H1 (cell line): ENCODE results near the gene WHAMM. TPM values are rescaled to one million over a fixed set of nuclear protein-coding genes. Genes with fewer than 3 reads are reported as not detected.

Experiments
- CTCF ChIA-PET: fragments of 300-600 bp; sonication (Branson Sonifier 250); formaldehyde crosslinking; loops from one replicate; lab custom pipeline; 2021; ENCODE audit not compliant: partially characterized antibody; lab: Charles Lee
- POLR2A ChIA-PET: fragments of 300-600 bp; sonication (Branson Sonifier 250); formaldehyde crosslinking; loops from one replicate; lab custom pipeline; 2021; ENCODE audit warnings: inconsistent platforms; ENCODE audit not compliant: partially characterized antibody; lab: Charles Lee
- DNase-seq, 2 experiments: peaks; one replicate each; pipeline versions ENCODE4 v3.0.0 to v3.0.0-alpha.2; 2010 to 2022; ENCODE audit warnings: low spot score in 2 of 2, low read depth in 1 of 2, mixed read lengths in 1 of 2
- FAIRE-seq: peaks from 2 replicates; lab custom pipeline; 2011; peaks lifted over from hg19 to GRCh38; lab: Jason Lieb, UNC
- H2AFZ ChIP-seq: 2 replicates; pipeline ENCODE4 v1.8.1; 2012; ENCODE audit warnings: low read length, inconsistent platforms
- H2AK5ac ChIP-seq: 2 replicates; pipeline ENCODE4 v1.6.1; 2013; ENCODE audit warnings: low read depth, low read length
- H2BK120ac ChIP-seq: replicated peaks from 2 replicates; pipeline ENCODE3; 2013; ENCODE audit warnings: low read depth, low read length, inconsistent platforms
- H2BK12ac ChIP-seq: 2 replicates; pipeline ENCODE4 v1.6.1; 2013; ENCODE audit warnings: low read depth, low read length
- H2BK15ac ChIP-seq: 2 replicates; pipeline ENCODE4 v1.6.1; 2013; ENCODE audit warnings: low read length
- H2BK20ac ChIP-seq: 2 replicates; pipeline ENCODE4 v1.6.1; 2013; ENCODE audit warnings: low read length
- H2BK5ac ChIP-seq: 2 replicates; pipeline ENCODE4 v1.6.1; 2013; ENCODE audit warnings: low read depth, low read length
- H3K14ac ChIP-seq: 2 replicates; pipeline ENCODE4 v1.6.1; 2013; ENCODE audit warnings: inconsistent platforms; ENCODE audit not compliant: insufficient read length
- H3K18ac ChIP-seq: 2 replicates; pipeline ENCODE4 v1.6.1; 2013; ENCODE audit warnings: low read length; ENCODE audit errors: extremely low read depth
- H3K23ac ChIP-seq: 2 replicates; pipeline ENCODE4 v1.6.1; 2013; ENCODE audit warnings: inconsistent platforms; ENCODE audit not compliant: insufficient read length
- H3K23me2 ChIP-seq: 2 replicates; pipeline ENCODE4 v1.6.1; 2013; ENCODE audit warnings: low read depth, low read length
- H3K27ac ChIP-seq: 2 replicates; pipeline ENCODE4 v1.6.1; 2011; ENCODE audit warnings: low read depth, low read length, inconsistent platforms
- H3K27me3 ChIP-seq, 4 experiments: replicated peaks in 1 of 4; 1 replicate in 1 of 4; 2 replicates in 3 of 4; pipeline versions ENCODE4 v1.6.1 to v1.8.1; 2011 to 2013; ENCODE audit warnings: low read length in 3 of 4, mild to moderate bottlenecking in 3 of 4, inconsistent platforms in 2 of 4, mixed read lengths in 2 of 4, moderate library complexity in 1 of 4; ENCODE audit not compliant: control insufficient read depth in 3 of 4, insufficient read depth in 3 of 4; ENCODE audit errors: extremely low read depth in 1 of 4
- H3K36me3 ChIP-seq, 4 experiments: 2 replicates each; pipeline versions ENCODE4 v1.6.1 to v1.8.1; 2011 to 2013; ENCODE audit warnings: mild to moderate bottlenecking in 4 of 4, low read length in 3 of 4, moderate library complexity in 2 of 4, control low read depth in 1 of 4, inconsistent platforms in 1 of 4; ENCODE audit not compliant: insufficient read depth in 4 of 4, control insufficient read depth in 2 of 4
- H3K4ac ChIP-seq: replicated peaks from 2 replicates; pipeline ENCODE3; 2013; ENCODE audit warnings: low read length, low read depth, mixed read lengths, inconsistent platforms; ENCODE audit not compliant: insufficient read length
- H3K4me1 ChIP-seq, 4 experiments: replicated peaks in 1 of 4; 1 replicate in 1 of 4; 2 replicates in 3 of 4; pipeline versions ENCODE4 v1.6.1 to v1.8.1; 2011 to 2013; ENCODE audit warnings: low read length in 3 of 4, inconsistent platforms in 2 of 4, mixed read lengths in 1 of 4; ENCODE audit not compliant: insufficient read depth in 4 of 4, control insufficient read depth in 3 of 4
- H3K4me2 ChIP-seq, 2 experiments: 2 replicates each; pipeline versions ENCODE4 v1.6.1 to v1.8.1; 2011 to 2013; ENCODE audit warnings: low read depth in 2 of 2, low read length in 2 of 2, control low read depth in 1 of 2, inconsistent platforms in 1 of 2, mild to moderate bottlenecking in 1 of 2; ENCODE audit not compliant: insufficient read depth in 1 of 2
- H3K4me3 ChIP-seq, 4 experiments: fragments of 200-600, 300-600 bp in 1 of 4; sonication (generic), shearing (Covaris generic), sonication (Bioruptor Twin) in 1 of 4; 2 replicates each; pipeline versions ENCODE4 v1.5.1 to v1.8.1; 2011 to 2016; ENCODE audit warnings: low read length in 4 of 4, low read depth in 3 of 4, control low read depth in 2 of 4, inconsistent platforms in 2 of 4, mild to moderate bottlenecking in 2 of 4, mixed read lengths in 1 of 4, moderate library complexity in 1 of 4; ENCODE audit not compliant: insufficient read depth in 2 of 4; ENCODE audit errors: extremely low read depth in 1 of 4
- H3K56ac ChIP-seq: replicated peaks from 2 replicates; pipeline ENCODE3; 2013; ENCODE audit warnings: low read depth, mild to moderate bottlenecking, mixed read lengths, low read length, inconsistent platforms; ENCODE audit not compliant: insufficient read length
- H3K79me1 ChIP-seq: 2 replicates; pipeline ENCODE4 v1.6.1; 2013; ENCODE audit warnings: low read depth, low read length, control low read depth
- H3K79me2 ChIP-seq, 2 experiments: 2 replicates each; pipeline versions ENCODE4 v1.6.1 to v1.8.1; 2012 to 2013; ENCODE audit warnings: low read length in 2 of 2, mild to moderate bottlenecking in 2 of 2, inconsistent platforms in 1 of 2; ENCODE audit not compliant: insufficient read depth in 2 of 2, control insufficient read depth in 1 of 2
- H3K9ac ChIP-seq, 4 experiments: replicated peaks in 1 of 4; 1 replicate in 1 of 4; 2 replicates in 3 of 4; pipeline versions ENCODE4 v1.6.1 to v1.8.1; 2011 to 2013; ENCODE audit warnings: low read depth in 3 of 4, low read length in 3 of 4, control low read depth in 2 of 4, mild to moderate bottlenecking in 2 of 4, moderate library complexity in 2 of 4, inconsistent platforms in 1 of 4; ENCODE audit errors: extremely low read depth in 1 of 4
- H3K9me3 ChIP-seq, 2 experiments: 2 replicates each; pipeline versions ENCODE4 v1.6.1 to v1.8.1; 2012 to 2013; ENCODE audit warnings: mild to moderate bottlenecking in 2 of 2, moderate library complexity in 2 of 2, control low read depth in 1 of 2, inconsistent platforms in 1 of 2, low read depth in 1 of 2, low read length in 1 of 2, mixed read lengths in 1 of 2; ENCODE audit not compliant: insufficient read depth in 2 of 2
- H4K20me1 ChIP-seq, 2 experiments: replicated peaks in 1 of 2; 2 replicates each; pipeline versions ENCODE3 to v1.8.1; 2011 to 2013; ENCODE audit warnings: inconsistent platforms in 2 of 2, low read length in 2 of 2, mild to moderate bottlenecking in 1 of 2; ENCODE audit not compliant: insufficient read depth in 2 of 2, control insufficient read depth in 1 of 2
- H4K5ac ChIP-seq: 2 replicates; pipeline ENCODE4 v1.6.1; 2013; ENCODE audit warnings: low read length, low read depth, mixed read lengths, inconsistent platforms; ENCODE audit not compliant: insufficient read length
- H4K8ac ChIP-seq: 2 replicates; pipeline ENCODE4 v1.8.0; 2013; ENCODE audit warnings: mild to moderate bottlenecking, moderate library complexity, low read length, inconsistent platforms; ENCODE audit not compliant: insufficient read depth; ENCODE audit errors: extremely low read depth
- H4K91ac ChIP-seq: replicated peaks from 2 replicates; pipeline ENCODE3; 2013; ENCODE audit warnings: low read length, mixed read lengths, inconsistent platforms; ENCODE audit not compliant: insufficient read length
- E2F6 ChIP-seq: IDR thresholded peaks from 2 replicates; pipeline ENCODE4 v1.6.1; 2012; ENCODE audit warnings: inconsistent platforms
- FOSL1 ChIP-seq: IDR thresholded peaks from 2 replicates; pipeline ENCODE4 v1.6.1; 2011; ENCODE audit warnings: mild to moderate bottlenecking, low read depth, low read length, moderate library complexity; ENCODE audit not compliant: insufficient read depth
- JUND ChIP-seq: IDR thresholded peaks from 2 replicates; pipeline ENCODE4 v1.6.1; 2011; ENCODE audit warnings: mild to moderate bottlenecking, improper control_type of control experiment, low read length
- POLR2AphosphoS5 ChIP-seq: IDR thresholded peaks from 2 replicates; pipeline ENCODE4 v1.6.1; 2011; ENCODE audit warnings: low read depth, low read length
- RFX5 ChIP-seq: IDR thresholded peaks from 2 replicates; pipeline ENCODE4 v1.6.1; 2011; ENCODE audit warnings: low read depth, low read length, improper control_type of control experiment, borderline replicate concordance
- SIX5 ChIP-seq: IDR thresholded peaks from 2 replicates; pipeline ENCODE4 v1.6.1; 2011; ENCODE audit warnings: mild to moderate bottlenecking, low read depth, low read length
- SP2 ChIP-seq: IDR thresholded peaks from 2 replicates; pipeline ENCODE4 v1.6.1; 2012; ENCODE audit warnings: mild to moderate bottlenecking, low read length, inconsistent platforms
- TAF7 ChIP-seq: optimal IDR thresholded peaks from 2 replicates; pipeline ENCODE3; 2011; ENCODE audit warnings: low read depth, mild to moderate bottlenecking, inconsistent platforms, low read length, moderate library complexity, borderline replicate concordance
- WGBS, 2 experiments: shearing (Covaris generic) in 1 of 2; methylation state at CpG; one replicate each; pipeline versions ENCODE4 v1.1.6 to v1.1.7; 2013 to 2015; ENCODE audit warnings: low lambda C conversion rate in 2 of 2, mixed read lengths in 2 of 2, inconsistent platforms in 1 of 2, low coverage in 1 of 2, missing lambda C conversion rate in 1 of 2; ENCODE audit not compliant: insufficient replicate concordance in 2 of 2, insufficient coverage in 1 of 2, insufficient read length in 1 of 2; ENCODE audit errors: extremely low coverage in 1 of 2, missing lambda C conversion rate in 1 of 2; 5-methylcytosine and 5-hydroxymethylcytosine counted together
- polyA plus RNA-seq, 7 experiments: library from polyadenylated mRNA; depleted of rRNA in 3 of 7; stranded (reverse) in 5 of 7; unstranded in 2 of 7; fragments of >200 nt in 5 of 7; fragments of 200-250 nt in 2 of 7; gene quantifications; 1 replicate in 5 of 7; 2 replicates in 1 of 7; 4 replicates in 1 of 7; pipeline versions ENCODE4 v1.2.1 to v1.2.3, GENCODE V29; 2011 to 2013; ENCODE audit warnings: missing spikeins in 2 of 7, mixed read lengths in 2 of 7
- total RNA-seq: library from RNA; stranded (reverse); fragmentation: NEBNext Ultra II Directional; extraction: Animal tissue kit (Norgen Biotek cat#: 25700); gene quantifications from 2 replicates; pipeline ENCODE4 v1.2.1, GENCODE V29; 2021

The WHAMM gene
- total and polyA plus RNA-seq, 2 of the 8 experiments (the other 6 are each of a cell fraction or from before 2014, with no cell fraction given), result 1.1 to 3.3 TPM

GRCh38 chr15:82764117-82764490 lies 45.3 kb upstream of the WHAMM start:
- no peak overlapping the region for H3K4me2 ChIP-seq
- H2BK5ac ChIP-seq, result no peak overlapping the region
- H4K20me1 ChIP-seq, result no peaks in the 10 kb centered on the region
- H2BK12ac ChIP-seq, result no peak overlapping the region
- no peak for TF ChIP-seq SP2
- no peak for TF ChIP-seq SIX5
- TF ChIP-seq E2F6, result no peak
- TF ChIP-seq FOSL1, result no peak
- no peak for TF ChIP-seq RFX5
- no peak for TF ChIP-seq POLR2AphosphoS5
- no peak for TF ChIP-seq JUND
- TF ChIP-seq TAF7, result no peak
- H2AFZ ChIP-seq, result no peak overlapping the region
- H4K8ac ChIP-seq, result no peak overlapping the region
- H3K36me3 ChIP-seq, result 0 out of 8 replicates have a peak, but pooled peaks cover 0 to 2% (median 0%) of the 10 kb centered on the region in 4 experiments
- H3K9me3 ChIP-seq, result no peaks in the 10 kb centered on the region
- no peak overlapping the region for H2BK120ac ChIP-seq
- H4K91ac ChIP-seq, result no peak overlapping the region
- H3K23ac ChIP-seq, result no peak overlapping the region
- no peak overlapping the region for H3K4me3 ChIP-seq
- ChIA-PET CTCF (interaction anchor here (0.5 kb wide), 1 partner anchor 269 kb away, joined by 3 read pairs; no protein-coding TSS in a partner anchor), POLR2A (interaction anchor here (1.2 to 1.6 kb wide), 3 partner anchors 11 to 79 kb away, joined by 4 read pairs; no protein-coding TSS in a partner anchor)
- H3K4me1 ChIP-seq, result peaks cover 0 to 4% (median 1%) of the 10 kb centered on the region in 4 experiments; a peak in 1 of 7 replicates
- no peaks in the 10 kb centered on the region for H3K27me3 ChIP-seq
- H3K23me2 ChIP-seq, result no peaks in the 10 kb centered on the region
- H4K5ac ChIP-seq, result no peak overlapping the region
- H3K18ac ChIP-seq, result no peak overlapping the region
- no peaks in the 10 kb centered on the region; the same call in 1 of the 2 replicates for H3K79me1 ChIP-seq
- no peaks in the 10 kb centered on the region; a peak in 1 of 4 replicates for H3K79me2 ChIP-seq
- no peak overlapping the region for H3K14ac ChIP-seq
- no peak overlapping the region for H2BK20ac ChIP-seq
- no peak overlapping the region for H3K9ac ChIP-seq
- WGBS, 2 experiments, result 76% methylated on average over 4 of the region's 4 CpGs; no CpG with 5 or more reads in 1 of the 2 experiments
- DNase-seq (no peak), FAIRE-seq (no peak)
- no peak overlapping the region for H3K4ac ChIP-seq
- H2BK15ac ChIP-seq, result no peak overlapping the region
- no peak overlapping the region for H3K56ac ChIP-seq
- no peak overlapping the region for H2AK5ac ChIP-seq
- no peak overlapping the region for H3K27ac ChIP-seq
